Measurements from ENCODE around the gene ARHGEF17. TPM values are rescaled to one million over a fixed set of nuclear protein-coding genes. Genes with fewer than 3 reads are reported as not detected.

The ARHGEF17 gene
- polyA plus RNA-seq, 1 donor (not counting 4 experiments of a cell fraction or from before 2014, with no cell fraction given), result 5.1 TPM

DNA sequence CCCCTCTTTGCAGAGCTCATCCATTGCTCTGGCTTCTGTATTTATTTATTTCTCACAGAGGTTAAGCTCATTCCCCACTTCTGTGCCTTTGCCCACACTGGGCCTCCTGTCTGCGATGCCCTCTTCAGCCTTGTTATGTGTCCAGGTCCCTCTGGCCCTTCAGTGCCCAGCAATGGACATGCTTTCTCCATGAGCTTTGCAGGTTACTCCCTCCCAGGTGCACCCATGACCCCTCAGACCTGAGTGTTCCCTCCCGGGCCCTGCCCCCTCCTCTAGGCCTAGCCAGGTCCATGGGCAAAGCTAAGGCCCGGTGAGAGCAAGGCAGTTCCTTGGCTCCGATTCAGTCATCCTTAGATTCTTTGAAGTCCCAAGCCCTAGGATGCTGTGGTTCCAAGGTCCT, 17.5 kb upstream of the ARHGEF17 start:
- TF ChIP-seq, protein P1, sequence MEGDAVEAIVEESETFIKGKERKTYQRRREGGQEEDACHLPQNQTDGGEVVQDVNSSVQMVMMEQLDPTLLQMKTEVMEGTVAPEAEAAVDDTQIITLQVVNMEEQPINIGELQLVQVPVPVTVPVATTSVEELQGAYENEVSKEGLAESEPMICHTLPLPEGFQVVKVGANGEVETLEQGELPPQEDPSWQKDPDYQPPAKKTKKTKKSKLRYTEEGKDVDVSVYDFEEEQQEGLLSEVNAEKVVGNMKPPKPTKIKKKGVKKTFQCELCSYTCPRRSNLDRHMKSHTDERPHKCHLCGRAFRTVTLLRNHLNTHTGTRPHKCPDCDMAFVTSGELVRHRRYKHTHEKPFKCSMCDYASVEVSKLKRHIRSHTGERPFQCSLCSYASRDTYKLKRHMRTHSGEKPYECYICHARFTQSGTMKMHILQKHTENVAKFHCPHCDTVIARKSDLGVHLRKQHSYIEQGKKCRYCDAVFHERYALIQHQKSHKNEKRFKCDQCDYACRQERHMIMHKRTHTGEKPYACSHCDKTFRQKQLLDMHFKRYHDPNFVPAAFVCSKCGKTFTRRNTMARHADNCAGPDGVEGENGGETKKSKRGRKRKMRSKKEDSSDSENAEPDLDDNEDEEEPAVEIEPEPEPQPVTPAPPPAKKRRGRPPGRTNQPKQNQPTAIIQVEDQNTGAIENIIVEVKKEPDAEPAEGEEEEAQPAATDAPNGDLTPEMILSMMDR (optimal IDR thresholded peaks at IDR 0.05 in 1 of 3, IDR thresholded peaks at IDR 0.05 in 1 of 3, conservative IDR thresholded peaks at IDR 0.05 in 1 of 3; ENCODE audit: extremely low read depth in 1 of 3, insufficient read depth in 2 of 3, low read length in 3 of 3), result no peak
- no peak for TF ChIP-seq EZH2 (IDR thresholded peaks at IDR 0.05; ENCODE audit: low read length)
- Histone ChIP-seq H3K9me3 (ENCODE audit: control insufficient read depth, low read depth, low read length) (no peaks in the 10 kb centered on the region), H3K4me1 (ENCODE audit: control insufficient read depth, extremely low read depth, insufficient read depth, low read length) (peaks cover 10% of the 10 kb centered on the region), H2AFZ (ENCODE audit: control insufficient read depth, low read length) (no peak overlapping the region), H3K9ac (ENCODE audit: control insufficient read depth, extremely low read depth, insufficient read depth, low read length) (no peak overlapping the region), H3K27me3 (ENCODE audit: control insufficient read depth, extremely low read depth, insufficient read depth, low read length) (peaks cover 8% of the 10 kb centered on the region), H3K79me2 (ENCODE audit: control insufficient read depth, insufficient read depth, low read length) (no peaks in the 10 kb centered on the region), H3K27ac (ENCODE audit: control insufficient read depth, insufficient read depth, low read length) (no peak overlapping the region), H3K4me2 (ENCODE audit: control insufficient read depth, extremely low read depth, insufficient read depth, low read depth, low read length) (no peak overlapping the region), H4K20me1 (ENCODE audit: control insufficient read depth, extremely low read depth, insufficient read depth, low read length) (no peaks in the 10 kb centered on the region), H3K4me3 (ENCODE audit: control insufficient read depth in 2 of 3, extremely low read depth in 1 of 3, insufficient read depth in 2 of 3, low read depth in 1 of 3, low read length in 3 of 3) (no peak overlapping the region), H3K36me3 (ENCODE audit: control insufficient read depth in 2 of 2, extremely low read depth in 1 of 2, insufficient read depth in 2 of 2, low read length in 2 of 2) (no peaks in the 10 kb centered on the region), H3K9me1 (ENCODE audit: control insufficient read depth, extremely low read depth, insufficient read depth, low read length) (no peaks in the 10 kb centered on the region)
- DNase-seq (ENCODE audit: low read depth, low spot score) (no peak), FAIRE-seq (no peak)
- dilution Hi-C loops (cut with MboI; ENCODE audit: extremely low pct_ligation_motif_present, low sequenced_read_pairs), result no loop called here

DNA sequence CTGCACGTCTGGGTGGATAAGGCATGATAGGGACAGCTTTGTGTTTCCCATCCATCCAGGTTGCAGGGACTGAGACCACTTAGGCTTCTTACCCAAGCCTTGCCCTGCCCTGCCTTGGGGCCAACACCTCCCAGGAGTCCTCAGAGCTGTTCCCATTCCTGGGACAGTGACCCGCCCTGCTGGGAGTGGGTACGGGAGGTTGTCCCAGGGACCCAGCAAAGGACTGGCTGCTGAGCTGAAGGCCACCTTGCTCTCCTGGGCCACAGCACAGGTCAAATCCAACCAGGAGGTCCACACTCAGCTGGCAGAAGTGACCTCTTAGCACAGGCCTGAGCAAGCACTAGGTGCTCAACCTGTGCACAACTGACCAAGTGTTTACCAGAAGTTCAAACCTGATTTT, 16.9 kb upstream of the ARHGEF17 start:
- no peak for DNase-seq (ENCODE audit: low read depth, low spot score)
- H3K4me3 ChIP-seq (ENCODE audit: control insufficient read depth in 2 of 3, extremely low read depth in 1 of 3, insufficient read depth in 2 of 3, low read depth in 1 of 3, low read length in 3 of 3), result no peak overlapping the region
- H3K27me3 ChIP-seq (ENCODE audit: control insufficient read depth, extremely low read depth, insufficient read depth, low read length), result peaks cover 8% of the 10 kb centered on the region
- peaks cover 10% of the 10 kb centered on the region for H3K4me1 ChIP-seq (ENCODE audit: control insufficient read depth, extremely low read depth, insufficient read depth, low read length)
- no peaks in the 10 kb centered on the region for H3K9me3 ChIP-seq (ENCODE audit: control insufficient read depth, low read depth, low read length)
- TF ChIP-seq EZH2 (IDR thresholded peaks at IDR 0.05; ENCODE audit: low read length), result no peak
- TF ChIP-seq, protein P1 (optimal IDR thresholded peaks at IDR 0.05 in 1 of 3, IDR thresholded peaks at IDR 0.05 in 1 of 3, conservative IDR thresholded peaks at IDR 0.05 in 1 of 3; ENCODE audit: extremely low read depth in 1 of 3, insufficient read depth in 2 of 3, low read length in 3 of 3), result no peak
- H3K9me1 ChIP-seq (ENCODE audit: control insufficient read depth, extremely low read depth, insufficient read depth, low read length), result no peaks in the 10 kb centered on the region
- no peak for FAIRE-seq
- dilution Hi-C loops (cut with MboI; ENCODE audit: extremely low pct_ligation_motif_present, low sequenced_read_pairs), result no loop called here
- no peaks in the 10 kb centered on the region for H3K36me3 ChIP-seq (ENCODE audit: control insufficient read depth in 2 of 2, extremely low read depth in 1 of 2, insufficient read depth in 2 of 2, low read length in 2 of 2)
- no peak overlapping the region for H3K9ac ChIP-seq (ENCODE audit: control insufficient read depth, extremely low read depth, insufficient read depth, low read length)
- H4K20me1 ChIP-seq (ENCODE audit: control insufficient read depth, extremely low read depth, insufficient read depth, low read length), result no peaks in the 10 kb centered on the region
- H3K4me2 ChIP-seq (ENCODE audit: control insufficient read depth, extremely low read depth, insufficient read depth, low read depth, low read length), result no peak overlapping the region
- no peak overlapping the region for H2AFZ ChIP-seq (ENCODE audit: control insufficient read depth, low read length)
- no peak overlapping the region for H3K27ac ChIP-seq (ENCODE audit: control insufficient read depth, insufficient read depth, low read length)
- no peaks in the 10 kb centered on the region for H3K79me2 ChIP-seq (ENCODE audit: control insufficient read depth, insufficient read depth, low read length)

Measured in keratinocyte (primary cell).